K562 treated with DMSO at 1 percent for 48 hours (cell line): ENCODE data around the gene TPGS2. TPM values are rescaled to one million over a fixed set of nuclear protein-coding genes. Genes with fewer than 3 reads are reported as not detected.

Source experiments
- total RNA-seq: library from RNA; unstranded; fragments of 300-600 nt; gene quantifications from 2 replicates; pipeline ENCODE4 v1.2.3, GENCODE V29; 2022; ENCODE audit warnings: low replicate concordance; ENCODE audit errors: extremely low read depth

The TPGS2 gene
- total RNA-seq: not detected in 2 replicates

GRCh38 chr18:36828630-36829361, at the start of gene TPGS2, which contains the start of gene KIAA1328:
Gene TPGS2, minus strand, starts transcription at chr18:36829002. Its CDS starts 235 bp downstream, at chr18:36828767.
Gene KIAA1328, plus strand, starts transcription at chr18:36829127. Its CDS starts 12 bp downstream, at chr18:36829139.

Other genes starting within 250 kb of the TPGS2 start
- gene KIAA1328, start 125 bp upstream of the TPGS2 start, total RNA-seq: not detected in 2 replicates